Endothelial cell of umbilical vein (primary cell): Measurements from ENCODE around the gene HLA-DOA. TPM values are rescaled to one million over a fixed set of nuclear protein-coding genes. Genes with fewer than 3 reads are reported as not detected.

Source experiments
- BruUV-seq: library from RNA; stranded (reverse); fragments of 400-500 nt; replicated peaks from 2 replicates; lab custom pipeline; 2021; lab: Mats Ljungman, UMichigan
- CTCF ChIA-PET: fragments of 300-600, 350-600 bp; sonication (Branson Sonifier 250); formaldehyde crosslinking; loops from one replicate; lab custom pipeline; 2021; ENCODE audit warnings: antibody characterized with exemption, inconsistent platforms; lab: Charles Lee
- POLR2A ChIA-PET: fragments of 300-600, 350-600 bp; sonication (Branson Sonifier 250); formaldehyde crosslinking; loops from one replicate; lab custom pipeline; 2021; ENCODE audit warnings: antibody characterized with exemption, inconsistent platforms; lab: Charles Lee
- DNase-seq: peaks from one replicate; pipeline ENCODE4 v3.0.0-alpha.2; 2011; ENCODE audit warnings: low read depth, low spot score
- FAIRE-seq: peaks from 2 replicates; lab custom pipeline; 2011; peaks lifted over from hg19 to GRCh38; lab: Jason Lieb, UNC
- H2AFZ ChIP-seq: 2 replicates; pipeline ENCODE4 v1.6.0; 2012; ENCODE audit warnings: low read depth, low read length, control low read depth, inconsistent platforms
- H3K27ac ChIP-seq: 2 replicates; pipeline ENCODE4 v1.5.1; 2011; ENCODE audit warnings: low read depth, mild to moderate bottlenecking, control low read depth, low read length, moderate library complexity; ENCODE audit not compliant: insufficient read depth
- H3K27me3 ChIP-seq, 2 experiments: 2 replicates each; pipeline versions ENCODE4 v1.6.0 to v1.6.1; 2011; ENCODE audit warnings: low read length in 2 of 2, mixed read lengths in 1 of 2; ENCODE audit not compliant: control insufficient read depth in 2 of 2, insufficient read depth in 2 of 2
- H3K36me3 ChIP-seq, 2 experiments: 2 replicates in 1 of 2; 3 replicates in 1 of 2; pipeline ENCODE4 v1.5.1; 2011; ENCODE audit warnings: low read length in 2 of 2, mild to moderate bottlenecking in 1 of 2, moderate library complexity in 1 of 2; ENCODE audit not compliant: control insufficient read depth in 2 of 2, insufficient read depth in 2 of 2; ENCODE audit errors: extremely low read depth in 1 of 2
- H3K4me1 ChIP-seq: 3 replicates; pipeline ENCODE4 v1.5.1; 2011; ENCODE audit warnings: mild to moderate bottlenecking, low read length; ENCODE audit not compliant: control insufficient read depth, insufficient read depth; ENCODE audit errors: extremely low read depth
- H3K4me2 ChIP-seq: 2 replicates; pipeline ENCODE4 v1.6.1; 2011; ENCODE audit warnings: low read length, control low read depth, mixed read lengths; ENCODE audit not compliant: insufficient read depth
- H3K4me3 ChIP-seq, 3 experiments: fragments of 200-600 bp in 1 of 3; sonication (generic), shearing (Covaris generic) in 1 of 3; replicated peaks in 1 of 3; 2 replicates each; pipeline ENCODE4 v1.5.1; 2011 to 2016; ENCODE audit warnings: control low read depth in 3 of 3, low read length in 3 of 3, mild to moderate bottlenecking in 2 of 3, inconsistent platforms in 1 of 3, low read depth in 1 of 3, moderate library complexity in 1 of 3; ENCODE audit not compliant: insufficient read depth in 1 of 3
- H3K79me2 ChIP-seq: 2 replicates; pipeline ENCODE4 v1.6.0; 2012; ENCODE audit warnings: low read length, inconsistent platforms; ENCODE audit not compliant: control insufficient read depth, insufficient read depth
- H3K9ac ChIP-seq: replicated peaks from 2 replicates; pipeline ENCODE3; 2011; ENCODE audit warnings: low read length, control low read depth; ENCODE audit not compliant: insufficient read depth; ENCODE audit errors: extremely low read depth
- H3K9me1 ChIP-seq: replicated peaks from 3 replicates; pipeline ENCODE4 v1.6.0; 2011; ENCODE audit warnings: mild to moderate bottlenecking, low read length; ENCODE audit not compliant: control insufficient read depth, insufficient read depth; ENCODE audit errors: extremely low read depth
- H3K9me3 ChIP-seq: replicated peaks from 2 replicates; pipeline ENCODE4 v1.5.1; 2012; ENCODE audit warnings: low read length, inconsistent platforms; ENCODE audit not compliant: control insufficient read depth, insufficient read depth
- H4K20me1 ChIP-seq: replicated peaks from 2 replicates; pipeline ENCODE3; 2011; ENCODE audit warnings: mild to moderate bottlenecking, low read length; ENCODE audit not compliant: control insufficient read depth, insufficient read depth; ENCODE audit errors: extremely low read depth
- EZH2 ChIP-seq: IDR thresholded peaks from 2 replicates; pipeline ENCODE4 v1.6.1; 2012; ENCODE audit warnings: borderline replicate concordance, low read depth, mild to moderate bottlenecking, moderate library complexity, low read length, inconsistent platforms; ENCODE audit not compliant: severe bottlenecking
- FOS ChIP-seq: IDR thresholded peaks from 2 replicates; pipeline ENCODE4 v1.6.1; 2011; ENCODE audit warnings: mild to moderate bottlenecking, low read length, moderate library complexity, borderline replicate concordance; ENCODE audit not compliant: insufficient read depth
- GATA2 ChIP-seq: IDR thresholded peaks from 2 replicates; pipeline ENCODE4 v1.7.0; 2011; ENCODE audit warnings: low read depth, mild to moderate bottlenecking, moderate library complexity, mixed read lengths, low read length; ENCODE audit not compliant: insufficient read length, insufficient read depth
- JUN ChIP-seq: IDR thresholded peaks from 2 replicates; pipeline ENCODE4 v1.6.1; 2011; ENCODE audit warnings: borderline replicate concordance, low read depth; ENCODE audit not compliant: insufficient read length, insufficient read depth
- MYC ChIP-seq: IDR thresholded peaks from one replicate; pipeline ENCODE4 v1.6.1; 2011; ENCODE audit warnings: mild to moderate bottlenecking, low read depth, low read length
- POLR2AphosphoS5 ChIP-seq: IDR thresholded peaks from 2 replicates; pipeline ENCODE4 v1.6.1; 2012; ENCODE audit warnings: low read depth, mild to moderate bottlenecking, control low read depth, low read length, moderate library complexity; ENCODE audit not compliant: insufficient read depth
- dilution Hi-C: fragments of 300-500 bp; cut with MboI; formaldehyde crosslinking; loops from one replicate; pipeline ENCODE4 v1.15.0; 2019; ENCODE audit warnings: low sequenced_read_pairs; ENCODE audit not compliant: extremely low pct_ligation_motif_present
- intact Hi-C: fragments of 100-400 bp; cut with micrococcal nuclease; formaldehyde crosslinking; loops from one replicate; pipeline ENCODE4 v1.10.0; 2022
- polyA plus RNA-seq, 4 experiments: library from polyadenylated mRNA; depleted of rRNA in 3 of 4; stranded (reverse) in 3 of 4; unstranded in 1 of 4; fragments of >200 nt; gene quantifications; 2 replicates each; pipeline versions ENCODE4 v1.2.1 to v1.2.3, GENCODE V29; 2011 to 2012; ENCODE audit warnings: missing spikeins in 1 of 4
- total RNA-seq: library from RNA; stranded (reverse); gene quantifications from 2 replicates; pipeline ENCODE4 v1.2.3, GENCODE V29; 2021
- TF ChIP-seq, protein P1 (sequence below): IDR thresholded peaks from 2 replicates; pipeline ENCODE4 v1.6.1; 2011; ENCODE audit not compliant: insufficient read depth, insufficient read length

HLA-DOA gene
- total and polyA plus RNA-seq, 2 donors (not counting 3 experiments of a cell fraction or from before 2014, with no cell fraction given), result not detected

GRCh38 chr6:32972353-32973143 is 36.8 kb downstream of the HLA-DOA start:
- Histone ChIP-seq H3K4me1 (peaks cover 23% of the 10 kb centered on the region), H3K79me2 (peaks cover 63% of the 10 kb centered on the region), H2AFZ (no peak overlapping the region), H3K4me2 (peak overlapping the region; percentile 69), H3K27me3 (no peaks in the 10 kb centered on the region), H3K27ac (peak overlapping the region; percentile 38), H3K9me1 (no peaks in the 10 kb centered on the region), H4K20me1 (peaks cover 21% of the 10 kb centered on the region), H3K36me3 (peaks cover 28 to 30% of the 10 kb centered on the region in 2 experiments), H3K4me3 (peak overlapping the region; percentile 83 to 94 (median 91)), H3K9ac (peak overlapping the region; percentile 72), H3K9me3 (no peaks in the 10 kb centered on the region)
- FAIRE-seq (peak; percentile 18), DNase-seq (no peak)
- BruUV-seq, result TSS peak; percentile 45
- TF ChIP-seq JUN (no peak), FOS (no peak), EZH2 (no peak), GATA2 (no peak), MYC (no peak), POLR2AphosphoS5 (no peak)
- TF ChIP-seq, protein P1, sequence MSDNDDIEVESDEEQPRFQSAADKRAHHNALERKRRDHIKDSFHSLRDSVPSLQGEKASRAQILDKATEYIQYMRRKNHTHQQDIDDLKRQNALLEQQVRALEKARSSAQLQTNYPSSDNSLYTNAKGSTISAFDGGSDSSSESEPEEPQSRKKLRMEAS, result no peak
- CTCF ChIA-PET, result interaction anchor here (1.0 to 13.7 kb wide), 12 partner anchors 8 to 845 kb away, joined by 3 to 187 read pairs (median 6); partner anchors contain the start of genes ATF6B, HLA-DMA and TAP2
- POLR2A ChIA-PET, result interaction anchor here (0.6 to 5.8 kb wide), 34 partner anchors 8 to 1431 kb away, joined by 3 to 89 read pairs (median 6); partner anchors contain the start of genes B3GALT4, DDX39B, HLA-DMA and HLA-DMB
- intact Hi-C loops, result loop anchor here (1.0 to 10.0 kb wide), 5 partner anchors 11 to 795 kb away; partner anchors contain the start of genes AGPAT1, CUTA, HSD17B8 and PHF1
- dilution Hi-C loops, result no loop called here
